Uterus (tissue), 2 donors: Measurements from ENCODE around the gene RSAD1.

Experiments
- CTCF ChIP-seq, 4 experiments: fragments of 200-600 bp in 2 of 4; fragments of 450-650 bp in 2 of 4; sonication (generic) in 2 of 4; IDR thresholded peaks; one replicate each; pipeline ENCODE4 v1.5.1; 2016 to 2019; ENCODE audit warnings: antibody characterized with exemption in 4 of 4, mild to moderate bottlenecking in 2 of 4, moderate library complexity in 1 of 4
- POLR2A ChIP-seq, 2 donors: fragments of 450-650 bp; IDR thresholded peaks; one replicate each; pipeline ENCODE4 v1.6.1; 2016; ENCODE audit warnings: antibody characterized with exemption in 2 of 2, mild to moderate bottlenecking in 1 of 2, moderate library complexity in 1 of 2

- TF ChIP-seq CTCF (IDR thresholded peaks at IDR 0.05) (no peak), POLR2A (IDR thresholded peaks at IDR 0.05) (no peak)
Measured at GRCh38 chr17:50514388-50514787, 35.7 kb downstream of the RSAD1 start.
